H9 (cell line): ENCODE results near the gene WNK3. TPM values are rescaled to one million over a fixed set of nuclear protein-coding genes. Genes with fewer than 3 reads are reported as not detected.

ENCODE experiments used
- DNase-seq: peaks from one replicate; pipeline ENCODE4 v3.0.0-alpha.2; 2017
- H2AFZ ChIP-seq: one replicate; pipeline ENCODE4 v1.6.1; 2013; ENCODE audit warnings: mild to moderate bottlenecking, low read length, control low read depth, moderate library complexity
- H2AK5ac ChIP-seq: 2 replicates; pipeline ENCODE4 v1.6.1; 2013; ENCODE audit warnings: low read length, control low read depth, mixed read lengths; ENCODE audit not compliant: insufficient read length
- H2BK120ac ChIP-seq: one replicate; pipeline ENCODE4 v1.6.1; 2013; ENCODE audit warnings: low read depth, mild to moderate bottlenecking, low read length, control low read depth, inconsistent platforms; ENCODE audit not compliant: poor library complexity, severe bottlenecking
- H2BK12ac ChIP-seq: 2 replicates; pipeline ENCODE4 v1.6.1; 2013; ENCODE audit warnings: low read length, control low read depth, mixed read lengths, low read depth; ENCODE audit not compliant: insufficient read length
- H2BK15ac ChIP-seq: 2 replicates; pipeline ENCODE4 v1.6.1; 2013; ENCODE audit warnings: low read depth, low read length, control low read depth
- H2BK20ac ChIP-seq: one replicate; pipeline ENCODE4 v1.6.1; 2013; ENCODE audit warnings: low read depth, mild to moderate bottlenecking, low read length, control low read depth, inconsistent platforms; ENCODE audit not compliant: poor library complexity, severe bottlenecking
- H2BK5ac ChIP-seq: 2 replicates; pipeline ENCODE4 v1.6.1; 2013; ENCODE audit warnings: low read length, control low read depth, mixed read lengths; ENCODE audit not compliant: insufficient read length
- H3K14ac ChIP-seq: 2 replicates; pipeline ENCODE4 v1.6.1; 2013; ENCODE audit warnings: low read length, control low read depth; ENCODE audit not compliant: insufficient read depth
- H3K18ac ChIP-seq: 2 replicates; pipeline ENCODE4 v1.6.1; 2013; ENCODE audit warnings: low read depth, mild to moderate bottlenecking, mixed read lengths, low read length, control low read depth; ENCODE audit not compliant: insufficient read length
- H3K23ac ChIP-seq: 2 replicates; pipeline ENCODE4 v1.6.1; 2013; ENCODE audit warnings: low read length, control low read depth, mixed read lengths, low read depth; ENCODE audit not compliant: insufficient read length
- H3K23me2 ChIP-seq: 2 replicates; pipeline ENCODE4 v1.6.1; 2013; ENCODE audit warnings: low read depth, mild to moderate bottlenecking, mixed read lengths, low read length, control low read depth; ENCODE audit not compliant: insufficient read length, poor library complexity, severe bottlenecking
- H3K27ac ChIP-seq: 2 replicates; pipeline ENCODE4 v1.5.1; 2013; ENCODE audit warnings: low read length, control low read depth, mixed read lengths, low read depth; ENCODE audit not compliant: insufficient read length
- H3K27me3 ChIP-seq: 2 replicates; pipeline ENCODE4 v1.6.1; 2013; ENCODE audit warnings: low read length, control low read depth, inconsistent platforms; ENCODE audit not compliant: insufficient read depth
- H3K4ac ChIP-seq: 2 replicates; pipeline ENCODE4 v1.6.1; 2013; ENCODE audit warnings: low read depth, mild to moderate bottlenecking, control low read depth, inconsistent platforms, low read length, moderate library complexity
- H3K4me1 ChIP-seq: 2 replicates; pipeline ENCODE4 v1.6.1; 2013; ENCODE audit warnings: low read length, control low read depth, inconsistent platforms; ENCODE audit not compliant: insufficient read depth
- H3K4me2 ChIP-seq: 2 replicates; pipeline ENCODE4 v1.6.1; 2013; ENCODE audit warnings: low read length, control low read depth, mixed read lengths; ENCODE audit not compliant: insufficient read length, insufficient read depth
- H3K56ac ChIP-seq: 2 replicates; pipeline ENCODE4 v1.6.1; 2013; ENCODE audit warnings: low read depth, mild to moderate bottlenecking, mixed read lengths, low read length, control low read depth; ENCODE audit not compliant: insufficient read length
- H3K79me1 ChIP-seq: 2 replicates; pipeline ENCODE4 v1.6.1; 2013; ENCODE audit warnings: low read depth, mild to moderate bottlenecking, moderate library complexity, low read length, control low read depth, inconsistent platforms; ENCODE audit not compliant: insufficient read depth, poor library complexity, severe bottlenecking
- H3K79me2 ChIP-seq: 2 replicates; pipeline ENCODE4 v1.6.1; 2013; ENCODE audit warnings: low read length, control low read depth, inconsistent platforms; ENCODE audit not compliant: insufficient read depth
- H3K9ac ChIP-seq: 2 replicates; pipeline ENCODE4 v1.6.1; 2013; ENCODE audit warnings: low read length, control low read depth, mixed read lengths; ENCODE audit not compliant: insufficient read length; ENCODE audit errors: extremely low read depth
- H3K9me3 ChIP-seq: one replicate; pipeline ENCODE4 v1.6.1; 2013; ENCODE audit warnings: low read depth, low read length, inconsistent platforms; ENCODE audit not compliant: control insufficient read depth
- H3T11ph ChIP-seq: one replicate; pipeline ENCODE4 v1.6.1; 2013; ENCODE audit warnings: mild to moderate bottlenecking, low read length, control low read depth, inconsistent platforms
- H4K20me1 ChIP-seq: one replicate; pipeline ENCODE4 v1.6.1; 2013; ENCODE audit not compliant: control insufficient read depth, insufficient read length, insufficient read depth
- H4K5ac ChIP-seq: 2 replicates; pipeline ENCODE4 v1.6.1; 2013; ENCODE audit warnings: low read depth, mild to moderate bottlenecking, mixed read lengths, low read length, control low read depth; ENCODE audit not compliant: insufficient read length
- H4K8ac ChIP-seq: replicated peaks from 2 replicates; pipeline ENCODE4 v1.6.1; 2013; ENCODE audit warnings: low read length, control low read depth, mixed read lengths, low read depth; ENCODE audit not compliant: insufficient read length
- H4K91ac ChIP-seq: 2 replicates; pipeline ENCODE4 v1.6.1; 2013; ENCODE audit warnings: low read depth, mild to moderate bottlenecking, moderate library complexity, mixed read lengths, low read length, control low read depth; ENCODE audit not compliant: insufficient read length
- H3K27ac Mint-ChIP-seq, 3 experiments: 2 replicates in 2 of 3; 3 replicates in 1 of 3; pipeline ENCODE4 v1.8.0; 2020 to 2021; ENCODE audit warnings: mixed read lengths in 3 of 3, mild to moderate bottlenecking in 1 of 3, moderate library complexity in 1 of 3
- H3K27me3 Mint-ChIP-seq: 2 replicates; pipeline ENCODE4 v1.8.0; 2021; ENCODE audit warnings: low read depth, mild to moderate bottlenecking, moderate library complexity, mixed read lengths
- H3K36me3 Mint-ChIP-seq, 3 experiments: 2 replicates in 2 of 3; 3 replicates in 1 of 3; pipeline ENCODE4 v1.8.0; 2020 to 2021; ENCODE audit warnings: low read depth in 3 of 3, mixed read lengths in 3 of 3; ENCODE audit not compliant: insufficient read depth in 1 of 3
- H3K4me1 Mint-ChIP-seq, 2 experiments: 2 replicates each; pipeline ENCODE4 v1.8.0; 2020; ENCODE audit warnings: mixed read lengths in 2 of 2
- H3K4me3 Mint-ChIP-seq, 2 experiments: 2 replicates in 1 of 2; 3 replicates in 1 of 2; pipeline ENCODE4 v1.8.0; 2020 to 2021; ENCODE audit warnings: mild to moderate bottlenecking in 2 of 2, mixed read lengths in 2 of 2, moderate library complexity in 1 of 2
- H3K9me3 Mint-ChIP-seq, 2 experiments: 2 replicates in 1 of 2; 3 replicates in 1 of 2; pipeline ENCODE4 v1.8.0; 2020; ENCODE audit warnings: mild to moderate bottlenecking in 2 of 2, mixed read lengths in 2 of 2, moderate library complexity in 1 of 2
- total RNA-seq: library from RNA; stranded (reverse); gene quantifications from 2 replicates; pipeline ENCODE4 v1.2.1, GENCODE V29; 2021
- TF ChIP-seq, protein P1 (sequence below): fragments of 200-600 bp; sonication (generic); conservative IDR thresholded peaks from 3 replicates; pipeline ENCODE4 v1.8.0; 2021; ENCODE audit warnings: antibody characterized with exemption, mild to moderate bottlenecking

The WNK3 gene
- total RNA-seq, 1 experiment from 2014 or later: 22.8 TPM

DNA sequence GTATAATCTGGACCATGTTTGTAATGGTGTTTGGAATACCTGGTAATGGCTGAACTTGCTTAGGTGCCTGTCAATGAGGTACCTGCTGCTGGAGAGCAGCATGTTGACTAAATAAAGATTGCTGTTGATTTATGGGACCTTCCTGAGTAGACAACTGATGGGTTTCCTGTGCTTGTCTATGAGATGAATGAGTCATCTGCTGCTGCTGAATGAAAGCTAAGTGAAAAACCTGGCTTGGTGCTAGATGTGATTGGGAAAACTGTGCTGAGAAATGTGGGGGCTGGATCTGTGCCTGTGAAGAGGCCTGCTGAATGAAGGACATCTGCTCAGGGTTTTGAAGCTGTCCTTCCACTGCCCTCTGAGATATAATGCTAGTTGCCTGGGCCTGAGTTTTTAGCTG lies 69.6 kb downstream of the WNK3 start:
- H4K91ac ChIP-seq: no peak overlapping the region
- H3K79me2 ChIP-seq: no peaks in the 10 kb centered on the region
- DNase-seq: no peak
- no peaks in the 10 kb centered on the region for H3K4me1 ChIP-seq
- Mint-ChIP-seq H3K4me1 (no peaks in the 10 kb centered on the region), H3K9me3 (peaks cover 61 to 64% of the 10 kb centered on the region in 2 experiments), H3K36me3 (peaks cover 13 to 37% (median 18%) of the 10 kb centered on the region in 3 experiments; a peak in 6 of 7 replicates), H3K27me3 (no peaks in the 10 kb centered on the region; the same call in 1 of the 2 replicates), H3K27ac (no peak overlapping the region), H3K4me3 (no peak overlapping the region)
- H3K4ac ChIP-seq: no peak overlapping the region
- H3K9me3 ChIP-seq: peaks cover 11% of the 10 kb centered on the region
- H2BK120ac ChIP-seq: no peak overlapping the region
- no peaks in the 10 kb centered on the region for H3K23me2 ChIP-seq
- no peak overlapping the region for H2BK20ac ChIP-seq
- no peak overlapping the region for H3K18ac ChIP-seq
- no peak overlapping the region for H2BK12ac ChIP-seq
- no peak overlapping the region for H3K56ac ChIP-seq
- H3K9ac ChIP-seq: no peak overlapping the region
- no peak overlapping the region for H3T11ph ChIP-seq
- H3K23ac ChIP-seq: no peak overlapping the region
- H2AK5ac ChIP-seq: no peak overlapping the region
- no peak overlapping the region for H3K14ac ChIP-seq
- no peaks in the 10 kb centered on the region for H4K20me1 ChIP-seq
- no peak overlapping the region for H2AFZ ChIP-seq
- no peak overlapping the region for H4K5ac ChIP-seq
- H2BK15ac ChIP-seq: no peak overlapping the region
- H3K27ac ChIP-seq: no peak overlapping the region
- H3K79me1 ChIP-seq: no peaks in the 10 kb centered on the region
- TF ChIP-seq, protein P1, sequence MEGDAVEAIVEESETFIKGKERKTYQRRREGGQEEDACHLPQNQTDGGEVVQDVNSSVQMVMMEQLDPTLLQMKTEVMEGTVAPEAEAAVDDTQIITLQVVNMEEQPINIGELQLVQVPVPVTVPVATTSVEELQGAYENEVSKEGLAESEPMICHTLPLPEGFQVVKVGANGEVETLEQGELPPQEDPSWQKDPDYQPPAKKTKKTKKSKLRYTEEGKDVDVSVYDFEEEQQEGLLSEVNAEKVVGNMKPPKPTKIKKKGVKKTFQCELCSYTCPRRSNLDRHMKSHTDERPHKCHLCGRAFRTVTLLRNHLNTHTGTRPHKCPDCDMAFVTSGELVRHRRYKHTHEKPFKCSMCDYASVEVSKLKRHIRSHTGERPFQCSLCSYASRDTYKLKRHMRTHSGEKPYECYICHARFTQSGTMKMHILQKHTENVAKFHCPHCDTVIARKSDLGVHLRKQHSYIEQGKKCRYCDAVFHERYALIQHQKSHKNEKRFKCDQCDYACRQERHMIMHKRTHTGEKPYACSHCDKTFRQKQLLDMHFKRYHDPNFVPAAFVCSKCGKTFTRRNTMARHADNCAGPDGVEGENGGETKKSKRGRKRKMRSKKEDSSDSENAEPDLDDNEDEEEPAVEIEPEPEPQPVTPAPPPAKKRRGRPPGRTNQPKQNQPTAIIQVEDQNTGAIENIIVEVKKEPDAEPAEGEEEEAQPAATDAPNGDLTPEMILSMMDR: no peak
- H4K8ac ChIP-seq: no peak overlapping the region
- H3K27me3 ChIP-seq: no peaks in the 10 kb centered on the region
- H3K4me2 ChIP-seq: no peak overlapping the region
- H2BK5ac ChIP-seq: no peak overlapping the region
